ENCODE measurements around the gene CDCP1.

The CDCP1 gene

GRCh38 chr3:45075821-45076625, 70.2 kb downstream of the CDCP1 start:
- Mint-ChIP-seq H3K4me1 (no peaks in the 10 kb centered on the region), H3K27me3 (ENCODE audit: low read depth) (no peaks in the 10 kb centered on the region), H3K9me3 (no peaks in the 10 kb centered on the region), H3K4me3 (no peak overlapping the region), H3K36me3 (ENCODE audit: low read depth) (no peaks in the 10 kb centered on the region), H3K27ac (no peak overlapping the region)
- TF ChIP-seq CTCF (IDR thresholded peaks at IDR 0.05; ENCODE audit: unreplicated experiment in 3 of 3) = no peak

- TF ChIP-seq CTCF (IDR thresholded peaks at IDR 0.05; ENCODE audit: unreplicated experiment in 3 of 3) = no peak
- Mint-ChIP-seq H3K4me3 (no peak overlapping the region), H3K9me3 (no peaks in the 10 kb centered on the region), H3K27ac (no peak overlapping the region), H3K27me3 (ENCODE audit: low read depth) (no peaks in the 10 kb centered on the region), H3K36me3 (ENCODE audit: low read depth) (no peaks in the 10 kb centered on the region), H3K4me1 (no peaks in the 10 kb centered on the region)
These were observed 75.1 kb downstream of the CDCP1 start for GRCh38 chr3:45071075-45071474.

GRCh38 chr3:45067941-45068340, 78.2 kb downstream of the CDCP1 start:
- Mint-ChIP-seq H3K9me3 (no peaks in the 10 kb centered on the region), H3K4me1 (no peaks in the 10 kb centered on the region), H3K36me3 (ENCODE audit: low read depth) (no peaks in the 10 kb centered on the region), H3K27ac (no peak overlapping the region), H3K4me3 (no peak overlapping the region), H3K27me3 (ENCODE audit: low read depth) (no peaks in the 10 kb centered on the region)
- TF ChIP-seq CTCF (IDR thresholded peaks at IDR 0.05; ENCODE audit: unreplicated experiment in 3 of 3) = no peak

- Mint-ChIP-seq H3K27ac (no peak overlapping the region), H3K36me3 (ENCODE audit: low read depth) (no peaks in the 10 kb centered on the region), H3K4me3 (no peak overlapping the region), H3K4me1 (no peaks in the 10 kb centered on the region), H3K27me3 (ENCODE audit: low read depth) (no peaks in the 10 kb centered on the region), H3K9me3 (no peaks in the 10 kb centered on the region)
- TF ChIP-seq CTCF (IDR thresholded peaks at IDR 0.05; ENCODE audit: unreplicated experiment in 3 of 3) = no peak
These were observed 78.7 kb downstream of the CDCP1 start for GRCh38 chr3:45067486-45067885.

GRCh38 chr3:45066109-45066801, 79.9 kb downstream of the CDCP1 start:
- Mint-ChIP-seq H3K27ac (no peak overlapping the region), H3K9me3 (no peaks in the 10 kb centered on the region), H3K27me3 (ENCODE audit: low read depth) (no peaks in the 10 kb centered on the region), H3K4me1 (no peaks in the 10 kb centered on the region), H3K4me3 (no peak overlapping the region), H3K36me3 (ENCODE audit: low read depth) (no peaks in the 10 kb centered on the region)
- no peak for TF ChIP-seq CTCF (IDR thresholded peaks at IDR 0.05; ENCODE audit: unreplicated experiment in 3 of 3)

GRCh38 chr3:45065373-45065720, 80.8 kb downstream of the CDCP1 start:
- no peak for TF ChIP-seq CTCF (IDR thresholded peaks at IDR 0.05; ENCODE audit: unreplicated experiment in 3 of 3)
- Mint-ChIP-seq H3K36me3 (ENCODE audit: low read depth) (no peaks in the 10 kb centered on the region), H3K9me3 (no peaks in the 10 kb centered on the region), H3K27me3 (ENCODE audit: low read depth) (no peaks in the 10 kb centered on the region), H3K27ac (no peak overlapping the region), H3K4me1 (no peaks in the 10 kb centered on the region), H3K4me3 (no peak overlapping the region)
